CD4-positive, CD25-positive, alpha-beta regulatory T cell (primary cell): ENCODE measurements around the gene AHSP. TPM values are rescaled to one million over a fixed set of nuclear protein-coding genes. Genes with fewer than 3 reads are reported as not detected.

Experiments used
- ATAC-seq, 2 donors: fragments of 150-1000 bp; cut with Tn5 transposase; one replicate each; pipeline ENCODE4 v1.10.0; 2021; ENCODE audit warnings: low read depth in 2 of 2, moderate number of reproducible peaks in 2 of 2, moderate library complexity in 1 of 2
- DNase-seq, 3 donors: peaks; one replicate each; pipeline versions ENCODE4 v3.0.0 to v3.0.0-alpha.2; 2012 to 2022; ENCODE audit warnings: mixed read lengths in 1 of 3
- H3K27ac ChIP-seq: one replicate; pipeline ENCODE4 v1.7.0; 2013; ENCODE audit warnings: mild to moderate bottlenecking, low read length; ENCODE audit not compliant: insufficient read depth, poor library complexity, severe bottlenecking
- H3K27me3 ChIP-seq: one replicate; pipeline ENCODE4 v1.7.0; 2013; ENCODE audit warnings: low read length; ENCODE audit not compliant: control insufficient read depth, insufficient read depth
- H3K36me3 ChIP-seq: one replicate; pipeline ENCODE4 v1.7.0; 2013; ENCODE audit warnings: mild to moderate bottlenecking, low read length, moderate library complexity; ENCODE audit not compliant: control insufficient read depth, insufficient read depth
- H3K4me1 ChIP-seq: 2 replicates; pipeline ENCODE4 v1.7.0; 2013; ENCODE audit warnings: mild to moderate bottlenecking, low read length; ENCODE audit not compliant: insufficient read depth, control insufficient read depth, poor library complexity, severe bottlenecking
- H3K4me3 ChIP-seq: one replicate; pipeline ENCODE4 v1.7.0; 2013; ENCODE audit warnings: low read depth, mild to moderate bottlenecking, low read length, moderate library complexity
- H3K9me3 ChIP-seq, 2 experiments: 1 replicate in 1 of 2; 2 replicates in 1 of 2; pipeline ENCODE4 v1.7.0; 2013; ENCODE audit warnings: low read length in 2 of 2, mild to moderate bottlenecking in 1 of 2, moderate library complexity in 1 of 2; ENCODE audit not compliant: control insufficient read depth in 2 of 2
- H3K27ac Mint-ChIP-seq, 3 donors: one replicate each; pipeline ENCODE4 v1.8.0; 2020 to 2022; ENCODE audit warnings: mild to moderate bottlenecking in 3 of 3, mixed read lengths in 3 of 3, moderate library complexity in 2 of 3
- H3K27me3 Mint-ChIP-seq: one replicate; pipeline ENCODE4 v1.8.0; 2022; ENCODE audit warnings: mild to moderate bottlenecking, mixed read lengths
- H3K36me3 Mint-ChIP-seq: one replicate; pipeline ENCODE4 v1.8.0; 2020; ENCODE audit warnings: mixed read lengths
- H3K4me1 Mint-ChIP-seq, 4 donors: one replicate each; pipeline ENCODE4 v1.8.0; 2020 to 2022; ENCODE audit warnings: mixed read lengths in 4 of 4, mild to moderate bottlenecking in 1 of 4
- H3K4me3 Mint-ChIP-seq, 4 donors: one replicate each; pipeline ENCODE4 v1.8.0; 2020 to 2022; ENCODE audit warnings: mild to moderate bottlenecking in 4 of 4, mixed read lengths in 4 of 4, moderate library complexity in 3 of 4
- H3K9me3 Mint-ChIP-seq, 7 donors: one replicate each; pipeline ENCODE4 v1.8.0; 2020 to 2022; ENCODE audit warnings: mixed read lengths in 7 of 7, mild to moderate bottlenecking in 3 of 7, moderate library complexity in 2 of 7
- polyA plus RNA-seq, 4 donors: library from polyadenylated mRNA; unstranded; fragments of 300-500 nt; fragmentation: Illumina TruSeq; gene quantifications; one replicate each; pipeline ENCODE4 v1.2.3, GENCODE V29; 2021
- total RNA-seq: library from RNA; stranded (reverse); gene quantifications from one replicate; pipeline ENCODE4 v1.2.3, GENCODE V29; 2022

Gene AHSP
- total and polyA plus RNA-seq, 5 donors from 2014 or later, result not detected

DNA sequence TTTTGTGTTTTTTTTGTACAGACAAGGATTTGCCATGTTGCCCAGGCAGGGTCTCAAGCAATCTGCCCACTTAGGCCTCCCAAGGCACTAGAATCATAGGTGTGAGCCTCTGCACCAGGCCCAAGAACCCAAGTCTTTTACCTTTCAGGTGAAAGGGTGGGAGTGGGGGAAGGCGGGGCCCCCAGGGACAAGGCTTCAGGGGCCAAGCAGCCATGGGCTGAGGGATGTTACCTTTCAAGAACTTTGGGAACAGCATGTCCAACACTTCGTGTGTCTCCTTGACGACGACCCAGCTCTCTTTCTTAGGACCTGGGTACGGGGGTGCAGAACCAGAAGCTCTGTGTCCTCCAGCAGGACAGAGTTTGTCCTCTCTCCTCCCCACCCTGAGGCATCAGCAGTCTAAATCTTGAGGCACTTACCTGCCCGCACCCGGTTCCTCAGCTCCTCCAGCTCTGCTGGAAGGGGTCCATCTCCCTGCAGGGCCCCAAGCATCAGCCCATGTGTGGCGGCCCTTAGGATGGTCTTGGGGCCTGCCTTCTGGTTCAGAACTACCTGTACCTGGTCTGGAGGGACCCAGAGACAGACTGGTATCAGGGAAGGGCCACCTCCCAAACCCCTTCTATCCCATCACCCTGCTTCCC is 35.8 kb upstream of the AHSP start:
- Mint-ChIP-seq H3K4me3 (peak overlapping the region in 2 of 4 donors; percentile 11 to 79), H3K27ac (peak overlapping the region; percentile 20 to 62 (median 52)), H3K9me3 (no peaks in the 10 kb centered on the region), H3K4me1 (peaks cover 0 to 11% (median 5%) of the 10 kb centered on the region in 4 donors), H3K36me3 (peaks cover 16% of the 10 kb centered on the region), H3K27me3 (no peaks in the 10 kb centered on the region)
- Histone ChIP-seq H3K36me3 (peaks cover 19% of the 10 kb centered on the region), H3K4me1 (peaks cover 10% of the 10 kb centered on the region), H3K9me3 (no peaks in the 10 kb centered on the region), H3K4me3 (no peak overlapping the region), H3K27me3 (no peaks in the 10 kb centered on the region), H3K27ac (no peak overlapping the region)
- ATAC-seq (no peak), DNase-seq (no peak)

DNA sequence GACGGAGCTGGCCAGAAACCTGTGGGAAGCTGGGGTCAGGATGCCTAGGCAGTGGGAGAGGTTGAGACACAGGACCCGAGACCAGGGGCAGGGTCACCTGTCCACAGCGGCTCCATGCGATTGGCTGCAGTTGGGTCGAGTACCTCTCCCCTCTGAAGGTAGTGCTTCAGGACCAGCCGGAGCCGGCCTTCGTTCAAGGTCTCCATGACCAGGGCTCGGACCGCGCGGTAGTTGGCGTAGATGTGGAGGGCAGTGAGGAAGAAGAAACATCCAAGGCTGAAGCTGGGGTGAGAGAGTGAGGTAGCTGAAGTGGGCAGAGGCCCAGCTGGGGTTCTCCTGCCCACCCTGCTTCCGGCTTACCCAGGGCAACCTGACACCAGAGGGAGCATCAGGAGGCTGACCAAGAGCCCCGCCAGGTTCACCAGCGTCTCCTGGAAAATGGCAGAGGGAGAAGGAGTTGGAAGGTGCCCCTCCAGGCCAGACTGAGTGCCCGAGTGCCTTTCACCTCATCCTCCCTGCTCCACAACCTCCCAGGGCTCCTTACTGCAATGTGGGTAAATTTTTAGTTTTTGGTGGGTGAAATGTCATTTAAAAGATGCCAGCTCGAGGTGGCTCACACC is 34.1 kb upstream of the AHSP start:
- no peak for ATAC-seq
- Mint-ChIP-seq H3K36me3 (peaks cover 30% of the 10 kb centered on the region), H3K27ac (no peak overlapping the region), H3K9me3 (no peaks in the 10 kb centered on the region), H3K4me3 (no peak overlapping the region), H3K4me1 (peaks cover 0 to 6% (median 1%) of the 10 kb centered on the region in 4 donors), H3K27me3 (no peaks in the 10 kb centered on the region)
- Histone ChIP-seq H3K27ac (no peak overlapping the region), H3K4me3 (no peak overlapping the region), H3K27me3 (no peaks in the 10 kb centered on the region), H3K4me1 (no peaks in the 10 kb centered on the region), H3K9me3 (no peaks in the 10 kb centered on the region), H3K36me3 (peaks cover 30% of the 10 kb centered on the region)
- no peak for DNase-seq

DNA sequence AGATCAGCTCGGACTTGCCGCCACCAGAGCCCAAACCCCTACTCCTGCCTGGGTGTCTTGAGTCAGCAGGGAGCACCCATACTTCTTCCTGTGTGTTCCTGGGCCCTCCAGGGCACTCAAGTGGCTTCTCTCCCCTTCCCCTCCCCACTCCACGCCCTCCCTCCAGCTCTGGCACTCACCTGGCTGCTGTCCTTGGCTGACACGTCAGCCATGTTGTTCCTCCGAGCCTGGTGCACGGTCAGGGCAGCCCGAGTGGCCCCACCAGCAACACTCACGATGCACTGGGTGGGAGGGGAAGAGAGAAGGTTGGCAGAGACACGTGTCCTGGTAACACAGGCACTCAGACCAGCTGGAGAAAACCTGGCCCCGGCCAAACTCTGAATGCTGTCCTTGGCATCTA is 31.0 kb upstream of the AHSP start:
- Histone ChIP-seq H3K9me3 (no peaks in the 10 kb centered on the region), H3K27me3 (no peaks in the 10 kb centered on the region), H3K27ac (no peak overlapping the region), H3K36me3 (peaks cover 41% of the 10 kb centered on the region), H3K4me1 (no peaks in the 10 kb centered on the region), H3K4me3 (no peak overlapping the region)
- H3K4me1 Mint-ChIP-seq, result peaks cover 3 to 10% (median 6%) of the 10 kb centered on the region in 4 donors
- peaks cover 40% of the 10 kb centered on the region for H3K36me3 Mint-ChIP-seq
- no peak for ATAC-seq
- H3K27ac Mint-ChIP-seq, result no peak overlapping the region
- no peaks in the 10 kb centered on the region for H3K9me3 Mint-ChIP-seq
- no peak overlapping the region for H3K4me3 Mint-ChIP-seq
- DNase-seq, result no peak
- H3K27me3 Mint-ChIP-seq, result no peaks in the 10 kb centered on the region

DNA sequence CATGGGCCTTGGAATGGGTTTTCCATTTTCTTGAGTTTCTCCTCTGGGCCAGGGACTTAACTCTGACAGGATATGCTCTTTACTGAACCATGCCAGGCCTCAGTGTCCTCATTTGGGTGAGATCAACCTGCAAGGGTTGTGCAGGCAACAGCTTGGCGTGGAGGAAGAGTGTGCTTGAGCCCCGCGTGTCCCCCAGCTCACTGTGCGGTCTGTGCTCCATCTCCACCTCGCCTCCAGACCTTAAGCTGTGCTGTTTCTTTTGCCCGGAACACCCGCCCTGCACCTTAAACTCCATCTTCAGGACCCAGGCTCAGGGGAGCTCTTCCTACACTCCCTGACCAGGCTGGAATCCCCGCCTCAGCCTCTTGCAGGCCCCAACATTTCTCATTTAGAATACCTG is 29.2 kb upstream of the AHSP start:
- H3K4me3 ChIP-seq, result no peak overlapping the region
- H3K4me3 Mint-ChIP-seq, result no peak overlapping the region
- H3K4me1 ChIP-seq, result no peaks in the 10 kb centered on the region
- no peaks in the 10 kb centered on the region for H3K27me3 Mint-ChIP-seq
- no peaks in the 10 kb centered on the region for H3K9me3 ChIP-seq
- no peak overlapping the region for H3K27ac ChIP-seq
- ATAC-seq, result no peak
- peaks cover 2 to 14% (median 8%) of the 10 kb centered on the region in 4 donors for H3K4me1 Mint-ChIP-seq
- peaks cover 31% of the 10 kb centered on the region for H3K36me3 ChIP-seq
- DNase-seq, result no peak
- no peaks in the 10 kb centered on the region for H3K27me3 ChIP-seq
- H3K27ac Mint-ChIP-seq, result no peak overlapping the region
- peaks cover 27% of the 10 kb centered on the region for H3K36me3 Mint-ChIP-seq
- H3K9me3 Mint-ChIP-seq, result no peaks in the 10 kb centered on the region

DNA sequence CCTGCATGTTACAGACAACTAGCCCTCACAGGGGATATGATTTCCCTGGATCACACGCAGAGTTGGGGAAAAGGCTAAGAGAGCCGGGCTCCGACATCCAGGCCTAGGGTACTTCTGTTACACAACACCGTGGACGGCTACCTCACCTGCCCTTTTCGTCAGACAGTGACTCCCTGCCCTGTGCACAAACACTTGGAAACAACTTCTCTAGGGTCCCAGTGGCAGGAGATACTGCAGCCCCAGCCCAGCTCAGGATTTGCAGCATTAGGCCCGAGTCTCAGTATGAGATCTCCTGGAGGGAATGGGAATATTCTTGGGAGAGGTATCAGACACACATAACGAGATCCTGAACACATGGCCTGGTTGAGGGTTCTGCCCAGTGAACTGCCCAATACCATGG is 27.8 kb upstream of the AHSP start:
- peaks cover 2 to 21% (median 13%) of the 10 kb centered on the region in 4 donors for H3K4me1 Mint-ChIP-seq
- Histone ChIP-seq H3K27me3 (no peaks in the 10 kb centered on the region), H3K4me3 (no peak overlapping the region), H3K9me3 (no peaks in the 10 kb centered on the region), H3K4me1 (no peaks in the 10 kb centered on the region), H3K36me3 (peaks cover 29% of the 10 kb centered on the region), H3K27ac (no peak overlapping the region)
- DNase-seq, result no peak
- no peak overlapping the region for H3K27ac Mint-ChIP-seq
- H3K36me3 Mint-ChIP-seq, result peaks cover 26% of the 10 kb centered on the region
- ATAC-seq, result no peak
- no peaks in the 10 kb centered on the region for H3K27me3 Mint-ChIP-seq
- no peaks in the 10 kb centered on the region for H3K9me3 Mint-ChIP-seq
- no peak overlapping the region for H3K4me3 Mint-ChIP-seq

DNA sequence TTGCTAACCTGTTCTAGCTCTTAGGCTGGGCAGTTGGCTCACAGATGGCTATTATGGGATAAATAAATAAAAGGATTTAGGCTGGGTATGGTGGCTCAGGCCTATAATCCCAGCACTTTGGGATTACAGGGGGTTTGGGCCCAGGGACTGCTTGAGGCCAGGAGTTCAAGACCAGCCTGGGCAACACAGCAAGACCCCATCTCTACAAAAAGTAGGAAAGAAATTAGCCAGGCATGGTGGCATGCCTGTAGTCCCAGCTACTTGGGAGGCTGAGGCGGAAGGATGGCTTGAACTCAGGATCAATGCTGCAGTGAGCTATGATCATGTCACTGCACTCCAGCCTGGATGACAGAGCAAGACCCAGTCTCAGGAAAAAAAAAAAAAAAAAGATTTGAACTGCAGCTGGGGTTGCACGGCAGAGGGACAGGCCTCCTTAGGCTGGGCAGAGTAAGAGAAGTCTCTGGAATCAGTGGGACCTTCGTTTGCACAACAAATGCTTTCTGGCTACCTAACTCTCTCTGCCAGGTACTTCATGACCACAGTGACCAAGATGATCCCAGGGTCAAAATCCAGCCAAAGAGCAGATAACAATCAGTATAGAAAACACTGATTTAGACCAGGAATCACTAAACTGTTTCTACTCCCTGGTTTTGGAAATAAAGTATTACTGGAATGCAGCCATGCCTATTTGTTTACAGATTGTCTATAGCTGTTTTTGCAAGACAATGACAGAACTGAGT is 26.3 kb upstream of the AHSP start:
- peaks cover 26% of the 10 kb centered on the region for H3K36me3 Mint-ChIP-seq
- peaks cover 8% of the 10 kb centered on the region for H3K4me1 ChIP-seq
- ATAC-seq, result no peak
- H3K9me3 Mint-ChIP-seq, result no peaks in the 10 kb centered on the region
- no peaks in the 10 kb centered on the region for H3K9me3 ChIP-seq
- DNase-seq, result no peak
- no peak overlapping the region for H3K4me3 ChIP-seq
- peak overlapping the region in 1 of 3 donors; percentile 32 for H3K27ac Mint-ChIP-seq
- H3K27me3 Mint-ChIP-seq, result no peaks in the 10 kb centered on the region
- H3K4me3 Mint-ChIP-seq, result peak overlapping the region in 1 of 4 donors; percentile 49
- peaks cover 12 to 35% (median 20%) of the 10 kb centered on the region in 4 donors for H3K4me1 Mint-ChIP-seq
- no peak overlapping the region for H3K27ac ChIP-seq
- no peaks in the 10 kb centered on the region for H3K27me3 ChIP-seq
- H3K36me3 ChIP-seq, result peaks cover 24% of the 10 kb centered on the region

DNA sequence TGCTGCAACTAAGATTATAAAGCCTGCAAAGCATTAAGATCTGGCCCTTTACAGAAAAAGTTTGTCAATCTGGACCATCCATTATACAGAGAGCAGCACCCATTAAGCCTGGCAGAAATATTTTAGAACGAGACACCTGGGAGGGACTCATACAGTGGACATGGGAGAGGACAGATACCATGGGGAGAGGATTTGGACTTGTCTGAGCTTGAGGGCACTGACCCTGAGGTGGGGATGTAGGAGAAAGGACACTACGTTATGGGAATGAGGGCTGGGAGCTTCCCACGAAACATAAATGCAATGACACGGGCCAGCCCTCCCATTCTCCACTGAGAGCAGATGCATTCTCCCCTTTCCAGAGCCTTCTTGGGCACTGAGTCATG is 25.7 kb upstream of the AHSP start:
- Histone ChIP-seq H3K27ac (no peak overlapping the region), H3K4me1 (peaks cover 14% of the 10 kb centered on the region), H3K36me3 (peaks cover 21% of the 10 kb centered on the region), H3K4me3 (no peak overlapping the region), H3K27me3 (no peaks in the 10 kb centered on the region), H3K9me3 (no peaks in the 10 kb centered on the region)
- ATAC-seq (no peak), DNase-seq (no peak)
- Mint-ChIP-seq H3K36me3 (peaks cover 24% of the 10 kb centered on the region), H3K27ac (peak overlapping the region in 1 of 3 donors; percentile 11), H3K4me1 (peaks cover 14 to 41% (median 24%) of the 10 kb centered on the region in 4 donors), H3K9me3 (no peaks in the 10 kb centered on the region), H3K4me3 (no peak overlapping the region), H3K27me3 (no peaks in the 10 kb centered on the region)
